Mammary epithelial cell (primary cell): Measurements from ENCODE around the gene USP12.
"Not testable (repeated sequence)": the region's sequence is repeated elsewhere in the genome, so short reads cannot be mapped to it uniquely, and the experiment has no call there.

Experiments
- EZH2 ChIP-seq: IDR thresholded peaks from 2 replicates; pipeline ENCODE4 v1.6.1; 2012; ENCODE audit warnings: low read length, inconsistent platforms, borderline replicate concordance
- TF ChIP-seq, protein P1 (sequence below), 2 donors: IDR thresholded peaks in 1 of 2; conservative IDR thresholded peaks in 1 of 2; 2 replicates each; pipeline ENCODE4 v1.5.1; 2011 to 2012; ENCODE audit warnings: inconsistent platforms in 2 of 2, low read length in 2 of 2, mild to moderate bottlenecking in 2 of 2, control low read depth in 1 of 2, low read depth in 1 of 2; ENCODE audit not compliant: insufficient read depth in 1 of 2; ENCODE audit errors: extremely low read depth in 1 of 2

DNA sequence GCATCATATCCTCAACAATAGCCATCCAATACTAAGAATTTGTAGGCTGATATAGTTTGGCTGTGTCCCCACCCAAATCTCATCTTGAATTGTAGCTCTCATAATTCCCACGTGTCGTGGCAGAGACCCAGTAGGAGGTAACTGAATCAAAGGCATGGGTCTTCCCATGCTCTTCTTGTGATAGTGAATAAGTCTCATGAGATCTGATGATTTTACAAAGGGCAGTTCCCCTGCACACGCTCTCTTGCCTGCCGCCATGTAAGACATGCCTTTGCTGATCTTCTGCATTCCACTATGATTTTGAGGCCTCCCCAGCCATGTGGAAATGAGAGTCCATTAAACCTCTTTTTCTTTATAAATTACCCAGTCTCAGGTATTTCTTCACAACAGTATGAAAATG lies 48.2 kb downstream of the USP12 start:
- TF ChIP-seq, protein P1, sequence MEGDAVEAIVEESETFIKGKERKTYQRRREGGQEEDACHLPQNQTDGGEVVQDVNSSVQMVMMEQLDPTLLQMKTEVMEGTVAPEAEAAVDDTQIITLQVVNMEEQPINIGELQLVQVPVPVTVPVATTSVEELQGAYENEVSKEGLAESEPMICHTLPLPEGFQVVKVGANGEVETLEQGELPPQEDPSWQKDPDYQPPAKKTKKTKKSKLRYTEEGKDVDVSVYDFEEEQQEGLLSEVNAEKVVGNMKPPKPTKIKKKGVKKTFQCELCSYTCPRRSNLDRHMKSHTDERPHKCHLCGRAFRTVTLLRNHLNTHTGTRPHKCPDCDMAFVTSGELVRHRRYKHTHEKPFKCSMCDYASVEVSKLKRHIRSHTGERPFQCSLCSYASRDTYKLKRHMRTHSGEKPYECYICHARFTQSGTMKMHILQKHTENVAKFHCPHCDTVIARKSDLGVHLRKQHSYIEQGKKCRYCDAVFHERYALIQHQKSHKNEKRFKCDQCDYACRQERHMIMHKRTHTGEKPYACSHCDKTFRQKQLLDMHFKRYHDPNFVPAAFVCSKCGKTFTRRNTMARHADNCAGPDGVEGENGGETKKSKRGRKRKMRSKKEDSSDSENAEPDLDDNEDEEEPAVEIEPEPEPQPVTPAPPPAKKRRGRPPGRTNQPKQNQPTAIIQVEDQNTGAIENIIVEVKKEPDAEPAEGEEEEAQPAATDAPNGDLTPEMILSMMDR (conservative IDR thresholded peaks at IDR 0.05 in 1 of 2, IDR thresholded peaks at IDR 0.05 in 1 of 2; ENCODE audit: extremely low read depth in 1 of 2, insufficient read depth in 1 of 2, low read depth in 1 of 2, low read length in 2 of 2) = not testable (repeated sequence)
- not testable (repeated sequence) for TF ChIP-seq EZH2
